DMS114 treated with DMSO at 0.1 percent for 48 hours (cell line): Measurements from ENCODE around the gene FRY.
"Not testable (repeated sequence)": the region's sequence is repeated elsewhere in the genome, so short reads cannot be mapped to it uniquely, and the experiment has no call there.

ENCODE experiments used
- DNase-seq: peaks from one replicate; lab custom pipeline; 2025; ENCODE audit not compliant: unreplicated experiment; lab: John Stamatoyannopoulos, UW

Gene FRY

DNA sequence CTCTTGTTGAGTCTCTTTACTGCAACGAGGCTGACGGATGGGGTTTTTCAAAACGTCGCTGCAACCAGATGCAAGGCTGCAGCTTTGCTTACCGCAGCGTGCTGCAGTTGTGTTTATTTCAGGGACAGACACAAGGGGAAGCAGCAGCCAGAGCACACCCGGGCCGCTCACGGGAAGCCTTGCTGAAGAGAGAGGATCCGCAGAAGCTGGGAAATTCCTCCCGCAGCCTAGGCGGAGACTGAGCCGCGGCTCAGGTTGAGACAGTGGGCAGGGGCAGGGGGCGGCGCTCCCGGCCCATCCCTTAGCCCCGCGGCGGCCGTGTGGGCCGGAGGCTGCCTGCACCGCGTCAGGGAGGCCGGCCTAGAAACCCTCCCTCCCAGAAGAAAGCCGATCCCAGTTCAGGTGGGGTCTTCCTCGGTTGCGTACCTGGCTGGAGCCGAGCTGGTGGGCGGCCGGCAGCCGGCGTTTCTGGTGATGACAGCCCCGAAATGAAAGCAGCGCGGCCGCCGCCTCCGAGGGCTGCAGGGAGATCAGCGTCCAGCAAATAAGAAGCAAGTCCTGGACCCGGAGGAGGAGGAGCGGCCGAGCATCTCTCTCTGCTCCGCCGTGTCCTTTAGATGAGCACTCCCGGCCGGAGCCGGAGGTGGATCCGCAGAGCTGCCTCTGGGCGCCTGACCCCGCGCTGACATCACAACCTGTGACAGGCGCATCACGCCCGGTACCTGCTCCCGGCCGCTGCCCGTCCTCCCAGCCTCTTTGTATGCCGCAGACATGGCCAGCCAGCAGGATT is at the start of gene FRY:
Gene FRY, plus strand, starts transcription at position 750 of the 790 bp plus-strand sequence. Its CDS starts 22 bp downstream, at position 772.
- DNase-seq: peak; percentile 12

DNA sequence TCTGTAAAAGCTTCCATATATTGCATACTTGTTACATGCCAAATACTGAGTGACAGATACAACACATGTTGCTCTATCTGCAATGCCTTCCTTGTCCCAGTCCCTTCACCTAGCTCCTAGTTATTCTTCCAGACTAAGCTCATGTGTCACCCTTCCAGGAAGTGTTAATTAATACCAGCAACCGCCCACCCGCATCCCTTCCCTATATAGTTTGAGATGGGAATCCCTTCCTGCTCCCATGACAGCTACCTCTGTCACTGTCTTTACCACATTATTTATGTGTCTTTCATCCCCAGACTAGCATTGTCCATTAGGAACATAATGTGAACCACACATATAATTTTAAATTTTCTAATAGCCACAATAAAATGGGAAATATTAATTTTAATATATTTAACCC is 49.5 kb upstream of the FRY start:
- DNase-seq: no peak

DNA sequence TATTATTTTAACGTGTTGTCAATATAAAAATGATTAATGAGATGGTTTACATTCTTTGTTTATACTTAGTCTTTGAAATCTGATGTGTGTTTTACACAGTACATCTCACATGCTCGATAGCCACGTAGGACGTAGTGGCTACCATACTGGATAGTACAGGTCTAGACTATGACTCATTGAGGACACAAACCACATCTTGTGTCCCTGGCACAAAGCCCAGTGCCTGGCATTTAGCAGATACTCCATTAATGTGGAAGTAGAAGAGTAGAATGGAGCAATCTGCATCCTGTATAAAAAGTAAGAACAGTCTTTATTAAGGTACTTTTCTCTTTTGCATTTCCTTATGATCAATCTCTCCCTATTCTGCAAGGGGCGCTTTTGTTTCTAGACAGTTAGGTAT is 49.0 kb upstream of the FRY start:
- DNase-seq: no peak

DNA sequence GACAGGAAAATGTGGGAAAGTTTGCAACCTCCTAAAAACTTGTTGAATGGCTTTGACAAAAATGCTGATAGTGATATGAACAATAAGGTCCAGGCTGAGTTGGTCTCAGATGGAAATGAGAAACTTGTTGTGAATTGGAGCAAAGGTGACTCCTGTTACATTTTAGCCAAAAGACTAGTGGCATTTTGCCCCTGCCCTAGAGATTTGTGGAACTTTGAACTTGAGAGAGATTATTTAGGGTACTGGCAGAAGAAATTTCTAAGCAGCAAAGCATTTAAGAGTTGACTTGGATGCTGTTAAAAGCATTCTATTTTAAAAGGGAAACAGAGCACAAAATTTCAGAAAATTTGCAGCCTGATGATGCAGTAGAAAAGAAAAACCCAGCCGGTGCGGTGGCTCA is 47.9 kb upstream of the FRY start:
- not testable (repeated sequence) for DNase-seq

DNA sequence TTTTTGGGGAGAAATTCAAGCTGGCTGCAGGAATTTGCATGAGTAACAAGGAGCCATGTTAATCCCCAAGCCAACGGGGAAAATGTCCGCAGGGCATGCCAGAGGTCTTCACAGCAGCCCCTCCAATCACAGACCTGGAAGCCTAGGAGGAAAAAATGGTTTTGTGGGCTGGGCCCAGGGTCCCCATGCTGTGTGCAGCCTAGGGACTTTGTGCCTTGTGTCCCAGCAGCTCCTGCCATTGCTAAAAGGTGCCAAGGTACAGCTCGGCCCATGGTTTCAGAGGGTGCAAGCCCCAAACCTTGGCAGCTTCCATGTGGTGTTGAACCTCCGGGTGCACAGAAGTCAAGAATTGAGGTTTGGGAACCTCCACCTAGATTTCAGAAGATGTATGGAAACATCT is 47.2 kb upstream of the FRY start:
- not testable (repeated sequence) for DNase-seq

DNA sequence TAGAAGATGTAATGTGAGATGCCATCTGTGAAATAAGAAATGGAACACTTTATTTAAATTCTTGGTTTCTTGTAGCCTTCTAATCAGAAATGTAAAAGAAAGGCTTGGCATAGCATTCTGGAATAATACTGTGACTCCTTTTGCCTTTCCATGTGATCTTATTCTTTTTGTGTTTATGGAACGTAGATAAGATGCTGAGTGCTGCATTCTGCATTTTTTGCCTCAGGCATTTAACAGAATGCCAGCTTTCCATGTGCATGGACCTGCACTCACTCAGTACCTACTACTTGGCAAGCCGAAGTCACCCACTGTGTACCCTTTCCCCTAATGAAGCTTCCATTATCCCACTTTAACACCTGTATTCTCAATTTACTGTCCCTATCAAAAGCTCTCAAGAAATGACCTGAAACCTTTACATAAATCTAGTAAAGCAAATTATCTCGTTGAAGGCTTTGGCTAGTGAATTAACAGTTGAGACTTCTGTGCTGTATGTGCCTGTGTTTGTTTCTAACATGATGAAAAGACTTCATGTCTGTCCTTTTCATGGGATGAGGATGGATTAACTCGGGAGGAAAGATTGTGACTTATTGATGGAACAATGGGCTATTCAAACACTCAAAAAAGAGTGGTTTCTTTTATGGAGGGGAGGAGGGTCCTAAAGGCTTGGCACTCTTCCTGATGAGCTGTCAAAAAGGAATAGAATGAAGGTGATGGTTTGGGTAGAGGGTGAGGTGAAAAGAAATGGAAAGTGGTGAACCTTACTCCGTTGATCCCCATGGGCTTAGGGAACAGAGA is 44.7 kb upstream of the FRY start:
- no peak for DNase-seq

DNA sequence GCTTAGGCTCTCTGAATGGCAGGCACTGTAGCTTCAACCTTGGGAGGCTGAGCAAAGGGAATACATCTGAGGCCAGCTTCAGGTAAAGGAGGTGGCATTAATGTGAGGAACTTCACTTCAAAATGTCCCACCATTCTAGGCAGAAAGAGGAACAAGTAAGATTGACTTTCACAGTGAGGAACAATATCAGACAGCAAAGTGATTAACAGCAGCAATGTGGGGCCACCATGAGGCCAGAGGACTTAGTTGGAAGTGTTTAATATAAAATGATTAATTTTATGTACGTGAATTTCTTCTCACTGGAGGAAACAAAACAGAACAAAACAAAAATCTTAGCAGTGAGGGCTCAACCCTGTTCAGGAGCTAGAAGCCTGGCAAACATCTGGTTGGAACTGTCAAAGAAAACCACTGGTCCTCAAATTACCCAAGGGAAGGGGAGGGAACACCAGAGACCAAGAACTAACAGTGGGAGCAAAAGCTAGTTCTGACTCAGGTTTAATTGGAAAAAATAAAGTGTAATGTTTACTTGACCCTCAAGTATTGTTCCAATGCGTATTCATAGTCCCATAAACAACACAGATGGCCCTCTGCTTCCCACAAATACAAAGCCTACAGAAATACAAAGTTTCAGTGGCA is 43.9 kb upstream of the FRY start:
- DNase-seq: no peak

DNA sequence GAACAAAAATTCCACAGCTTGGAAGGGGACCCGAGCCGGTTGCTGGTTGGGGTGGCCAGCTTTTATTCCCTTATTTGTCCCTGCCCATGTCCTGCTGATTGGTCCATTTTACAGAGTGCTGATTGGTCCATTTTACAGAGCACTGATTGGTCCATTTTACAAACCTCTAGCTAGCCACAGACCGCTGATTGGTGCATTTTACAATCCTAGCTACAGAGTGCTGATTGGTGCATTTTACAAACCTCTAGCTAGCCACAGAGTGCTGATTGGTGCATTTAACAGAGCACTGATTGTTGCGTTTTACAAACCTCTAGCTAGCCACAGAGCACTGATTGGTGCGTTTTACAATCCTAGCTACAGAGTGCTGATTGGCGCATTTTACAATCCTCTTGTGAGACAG is 37.2 kb upstream of the FRY start:
- DNase-seq: not testable (repeated sequence)

DNA sequence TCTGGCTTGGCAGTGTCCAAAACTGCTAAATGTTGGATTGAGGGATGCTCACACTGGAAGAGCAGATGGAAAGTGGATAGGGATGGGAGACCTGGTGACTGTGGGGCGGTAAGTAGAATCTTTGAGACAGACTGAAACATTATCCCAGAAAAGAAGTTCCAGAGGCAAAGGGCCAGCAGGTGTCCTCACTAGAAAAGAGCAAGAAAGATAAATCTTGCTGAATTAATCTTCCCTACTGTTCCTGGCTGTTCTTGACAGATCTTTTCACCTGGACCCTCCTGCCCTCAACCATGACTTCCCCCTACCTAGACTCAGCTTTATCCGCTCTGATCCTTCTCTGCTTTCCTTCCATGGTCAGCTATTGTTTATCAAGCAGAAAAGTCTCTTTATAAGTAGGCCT is 35.0 kb upstream of the FRY start:
- no peak for DNase-seq

DNA sequence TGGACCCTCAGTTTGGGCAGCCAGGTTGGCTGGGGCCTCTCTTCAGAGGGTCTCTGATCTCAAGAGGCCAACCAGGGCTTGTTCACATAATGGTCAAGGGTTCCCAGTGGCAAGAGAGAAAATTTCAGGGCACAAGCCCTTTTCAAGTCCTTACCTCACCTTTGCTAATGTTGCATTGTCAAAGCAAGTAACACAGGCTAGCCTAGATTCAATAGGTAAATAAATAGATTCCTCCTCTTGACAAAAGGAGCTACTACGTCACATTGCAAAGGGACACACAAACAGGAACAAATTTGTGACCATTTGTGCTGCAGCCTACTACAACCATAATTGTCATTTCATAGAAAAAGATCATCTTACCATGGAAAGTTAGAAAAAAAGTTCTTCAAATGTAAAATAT is 33.9 kb upstream of the FRY start:
- DNase-seq: no peak

DNA sequence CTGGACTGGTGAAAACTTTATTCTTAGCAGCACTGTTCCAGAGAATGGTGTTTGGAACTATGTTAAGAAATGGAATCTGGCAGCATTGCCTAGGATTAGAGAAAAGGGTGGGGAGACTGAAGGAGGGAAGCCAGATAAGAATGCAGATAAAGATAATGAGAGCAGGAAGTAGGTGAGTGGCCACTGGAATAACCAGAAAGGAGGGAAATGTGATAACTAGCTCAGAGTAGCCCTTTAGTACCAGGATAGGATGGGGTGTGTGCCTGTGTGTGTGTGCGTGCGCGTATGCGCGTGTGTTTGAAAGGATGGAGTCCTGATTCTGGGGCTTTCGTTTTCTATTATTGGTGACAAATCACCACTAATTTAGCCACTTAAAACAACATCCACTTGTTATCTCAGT is 33.4 kb upstream of the FRY start:
- DNase-seq: no peak

DNA sequence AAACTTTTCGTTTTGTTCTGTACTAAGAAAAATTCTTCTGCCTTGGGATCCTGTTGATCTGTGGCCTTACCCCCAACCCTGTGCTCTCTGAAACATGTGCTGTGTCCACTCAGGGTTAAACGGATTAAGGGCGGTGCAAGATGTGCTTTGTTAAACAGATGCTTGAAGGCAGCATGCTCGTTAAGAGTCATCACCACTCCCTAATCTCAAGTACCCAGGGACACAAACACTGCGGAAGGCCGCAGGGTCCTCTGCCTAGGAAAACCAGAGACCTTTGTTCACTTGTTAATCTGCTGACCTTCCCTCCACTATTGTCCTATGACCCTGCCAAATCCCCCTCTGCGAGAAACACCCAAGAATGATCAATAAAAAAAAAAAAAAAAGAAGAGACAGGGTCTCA is 30.8 kb upstream of the FRY start:
- DNase-seq: not testable (repeated sequence)

DNA sequence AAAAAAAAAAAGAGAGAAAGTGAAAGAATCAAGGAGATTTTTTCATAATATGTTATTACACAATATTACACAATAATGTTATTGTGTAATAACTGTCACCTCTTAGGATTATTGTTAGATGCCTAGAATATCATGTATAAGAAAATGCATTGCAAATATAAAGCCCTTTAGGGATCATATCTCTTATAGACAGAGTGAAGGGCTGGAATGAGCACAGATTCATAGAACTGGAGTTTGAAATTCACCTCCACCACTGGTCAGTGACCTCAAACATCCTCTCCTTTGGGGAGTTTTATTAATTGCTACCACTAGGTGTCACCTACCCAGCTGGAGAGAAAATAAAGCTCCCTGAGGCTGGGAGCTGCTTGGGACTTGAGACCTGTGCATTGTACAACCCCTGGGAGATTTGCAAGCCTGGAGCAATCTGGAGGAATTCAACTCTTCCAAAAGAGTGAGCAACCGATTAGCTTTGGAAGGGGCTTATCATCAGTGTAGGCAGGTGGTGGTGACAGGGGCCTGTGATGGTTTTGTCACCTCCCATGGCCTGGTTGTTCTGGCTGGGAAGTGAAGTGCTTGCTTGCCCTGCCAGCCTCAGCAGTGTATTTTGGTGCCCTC is 30.3 kb upstream of the FRY start:
- no peak for DNase-seq

DNA sequence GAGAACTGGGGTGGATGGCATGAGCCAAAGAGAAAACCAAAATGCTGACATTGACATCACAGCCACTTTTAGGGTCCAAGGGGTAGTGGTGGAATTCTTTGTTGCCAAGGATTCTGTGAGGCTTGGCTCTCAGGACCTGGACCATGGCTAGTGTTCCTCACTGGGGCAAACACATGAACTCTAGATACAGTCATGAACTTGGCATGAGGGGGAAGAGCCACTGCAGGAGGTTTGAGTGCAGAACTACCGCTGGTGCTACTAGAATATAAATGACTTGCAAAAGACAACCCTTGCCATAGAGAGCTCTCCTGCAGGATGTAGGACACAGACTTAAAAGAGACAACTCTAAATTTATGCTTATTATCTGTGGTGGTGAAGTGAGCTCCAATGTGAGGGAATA is 29.8 kb upstream of the FRY start:
- DNase-seq: no peak

DNA sequence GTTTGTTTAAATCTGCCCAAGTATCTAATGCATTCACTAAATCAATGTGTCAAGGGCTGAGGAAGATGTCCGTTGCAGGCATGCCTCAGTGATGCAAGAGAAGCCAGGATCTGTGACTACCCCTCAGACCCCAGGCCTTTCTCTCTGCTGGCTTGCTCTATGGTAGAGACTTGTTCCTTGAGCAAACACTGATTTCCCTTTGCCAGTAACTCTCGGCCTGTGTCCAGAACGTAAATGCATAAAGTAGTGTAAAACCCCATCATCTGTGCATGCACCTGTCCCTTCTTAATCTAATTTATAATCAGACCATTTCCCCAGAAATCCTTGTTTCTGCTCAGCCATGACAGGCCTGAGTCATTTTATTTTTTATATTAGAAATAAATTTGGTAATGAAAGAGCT is 28.7 kb upstream of the FRY start:
- DNase-seq: no peak

DNA sequence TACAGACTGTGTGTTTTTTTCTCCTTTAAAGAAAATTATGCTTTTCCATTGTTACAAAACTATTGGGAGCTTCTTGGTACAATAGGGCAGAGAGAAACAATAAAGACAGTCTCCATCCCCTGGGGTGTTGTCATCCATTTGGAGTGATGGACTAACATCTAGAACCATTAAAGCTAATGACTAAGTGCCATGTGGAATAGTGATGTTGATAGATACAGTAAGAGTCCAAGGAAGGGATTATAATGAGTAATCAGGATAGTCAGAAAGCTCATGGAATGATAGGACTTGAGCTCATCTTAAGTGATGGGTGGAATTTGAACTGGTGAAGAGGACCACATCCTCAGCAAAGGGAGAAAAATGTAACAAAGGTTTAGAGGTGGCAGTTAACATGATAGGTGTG is 24.1 kb upstream of the FRY start:
- DNase-seq: no peak

DNA sequence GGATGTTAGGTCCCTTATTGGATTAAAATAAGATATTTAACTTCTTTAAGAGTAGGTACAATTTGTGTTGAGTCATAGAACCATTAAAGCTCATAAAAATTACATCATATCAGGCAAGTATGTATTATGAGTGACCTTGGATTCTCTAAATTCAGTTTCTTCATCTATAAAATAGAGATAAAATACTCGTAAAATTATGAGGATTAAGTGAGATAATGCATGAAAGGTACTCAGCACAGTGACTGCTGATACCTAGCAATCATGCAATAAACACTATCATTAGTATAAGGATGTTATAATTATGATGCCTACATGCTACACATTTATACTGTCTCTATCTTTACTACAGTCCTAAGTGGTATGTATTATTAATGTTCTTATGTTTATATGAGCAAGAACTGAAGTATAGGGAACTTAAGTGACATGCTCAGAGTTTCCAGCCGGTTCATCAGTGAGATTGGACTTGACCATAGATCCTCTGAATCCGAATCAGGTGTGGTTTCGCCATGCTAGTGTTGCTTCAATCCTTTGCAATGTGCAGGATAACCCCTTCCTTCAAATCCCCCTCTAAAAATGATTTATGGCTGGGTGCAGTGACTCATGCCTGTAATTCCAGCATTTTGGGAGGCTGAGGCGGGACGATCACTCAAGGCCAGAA is 22.9 kb upstream of the FRY start:
- DNase-seq: no peak

DNA sequence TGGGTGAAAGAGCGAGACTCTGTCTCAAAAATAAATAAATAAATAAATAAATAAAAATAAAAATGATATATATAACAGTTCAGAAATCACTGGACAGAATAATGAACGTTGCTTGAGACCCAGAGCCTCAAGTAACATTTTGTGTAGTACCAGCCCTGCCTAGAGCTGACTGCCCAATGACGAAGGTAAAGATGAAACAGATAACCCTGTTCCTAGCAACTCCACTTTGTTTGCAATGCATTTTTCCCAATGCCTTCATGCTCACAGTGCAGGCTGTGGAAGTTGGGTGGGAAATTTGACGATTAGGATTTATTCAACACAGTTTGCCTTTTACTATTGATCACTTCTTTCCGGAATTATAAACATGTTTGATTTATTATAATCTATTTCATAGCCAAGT is 22.2 kb upstream of the FRY start:
- DNase-seq: no peak

DNA sequence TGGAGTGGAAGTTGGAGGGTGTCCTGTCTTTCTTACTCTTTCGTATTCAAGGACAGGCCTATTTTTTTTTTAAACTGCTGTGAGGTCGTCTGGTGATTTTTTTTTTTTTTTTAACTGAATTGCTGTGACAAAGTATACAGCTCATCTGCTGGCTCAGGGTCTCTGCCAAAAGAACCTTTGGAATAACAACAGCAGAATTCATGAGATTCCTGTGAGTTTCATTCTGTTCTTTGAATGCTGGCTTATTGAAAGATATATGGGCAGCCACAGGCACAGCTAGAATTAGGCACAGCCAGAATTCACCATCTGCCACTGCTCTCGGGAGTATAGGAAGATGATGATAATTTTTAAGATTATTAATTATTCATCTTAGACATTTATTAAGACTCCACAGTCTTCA is 21.4 kb upstream of the FRY start:
- no peak for DNase-seq

DNA sequence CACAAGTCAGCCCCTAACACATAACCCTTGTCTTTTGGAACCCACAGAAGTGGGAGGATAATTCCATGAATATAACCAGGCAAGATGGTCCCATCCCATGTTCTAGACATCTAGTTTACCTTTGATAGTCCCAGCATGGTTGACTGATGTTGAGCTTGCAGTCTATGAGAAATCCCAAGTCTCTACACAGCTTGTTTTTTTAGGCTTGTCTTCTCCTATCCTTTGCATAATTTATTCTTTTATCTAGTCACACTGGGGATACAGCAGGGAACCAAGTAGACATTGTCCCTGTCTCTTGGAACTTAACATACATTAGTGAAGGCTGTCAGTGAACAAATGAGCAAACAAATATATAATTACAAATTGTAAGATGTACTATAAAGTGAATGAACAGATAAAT is 19.6 kb upstream of the FRY start:
- no peak for DNase-seq

DNA sequence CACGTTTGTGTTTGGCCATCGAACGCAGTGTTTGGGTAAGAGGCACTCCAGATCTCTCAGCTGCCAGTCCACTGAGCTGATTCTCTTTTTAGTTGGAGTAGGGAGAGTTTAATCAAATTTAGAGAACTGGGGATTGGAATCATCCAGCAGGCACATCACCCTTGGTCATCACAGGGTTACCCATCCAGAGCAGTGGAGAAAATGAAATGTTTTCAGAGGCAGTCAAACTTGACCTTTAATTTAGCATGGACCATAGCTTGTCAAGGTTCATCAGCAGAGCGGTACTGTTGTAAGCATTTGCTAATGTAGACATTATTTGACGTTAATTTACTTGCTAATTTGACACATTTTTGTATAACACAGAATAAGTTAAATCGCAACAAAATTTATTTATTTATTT is 18.4 kb upstream of the FRY start:
- DNase-seq: no peak
